Measurements from ENCODE around the gene MRPL44. TPM values are rescaled to one million over a fixed set of nuclear protein-coding genes. Genes with fewer than 3 reads are reported as not detected.
A peak's percentile ranks its signal among the peaks of the same experiment; 100 is the strongest.

The MRPL44 gene
- total RNA-seq, 3 donors from 2014 or later (not counting 1 experiment from before 2014, with no cell fraction given): 27.6 to 35.1 (median 31.0) TPM

GRCh38 chr2:223941579-223942277, 15.5 kb upstream of the MRPL44 start:
- ATAC-seq (peak; percentile 70 to 78 (median 75)), DNase-seq (peak; percentile 54 to 71)
- H3K36me3 ChIP-seq (ENCODE audit: control insufficient read depth, insufficient read depth, low read length): no peaks in the 10 kb centered on the region
- TF ChIP-seq CTCF (IDR thresholded peaks at IDR 0.05): no peak
- Mint-ChIP-seq H3K27ac (peak overlapping the region; percentile 83 to 96), H3K36me3 (no peaks in the 10 kb centered on the region), H3K4me3 (peak overlapping the region; percentile 82), H3K27me3 (ENCODE audit: low read depth in 2 of 2) (no peaks in the 10 kb centered on the region), H3K9me3 (no peaks in the 10 kb centered on the region), H3K4me1 (peaks cover 59 to 63% of the 10 kb centered on the region in 2 donors)
- H3K27ac ChIP-seq (ENCODE audit: low read length): peak overlapping the region; percentile 87
- H3K4me3 ChIP-seq (ENCODE audit: low read length): no peak overlapping the region
- intact Hi-C loops (cut with micrococcal nuclease): loop anchor here (1.0 to 5.0 kb wide), 4 partner anchors 11 to 180 kb away; partner anchors contain the start of genes AP1S3 and MRPL44
- H3K4me1 ChIP-seq (ENCODE audit: control insufficient read depth, insufficient read depth, low read length): peaks cover 47% of the 10 kb centered on the region
- H3K9me3 ChIP-seq (ENCODE audit: control insufficient read depth, insufficient read depth, low read length): no peaks in the 10 kb centered on the region
- H3K27me3 ChIP-seq (ENCODE audit: control insufficient read depth, insufficient read depth, low read length): no peaks in the 10 kb centered on the region
- 29% methylated on average over 10 of the region's 12 CpGs for WGBS (ENCODE audit: insufficient coverage)

DNA sequence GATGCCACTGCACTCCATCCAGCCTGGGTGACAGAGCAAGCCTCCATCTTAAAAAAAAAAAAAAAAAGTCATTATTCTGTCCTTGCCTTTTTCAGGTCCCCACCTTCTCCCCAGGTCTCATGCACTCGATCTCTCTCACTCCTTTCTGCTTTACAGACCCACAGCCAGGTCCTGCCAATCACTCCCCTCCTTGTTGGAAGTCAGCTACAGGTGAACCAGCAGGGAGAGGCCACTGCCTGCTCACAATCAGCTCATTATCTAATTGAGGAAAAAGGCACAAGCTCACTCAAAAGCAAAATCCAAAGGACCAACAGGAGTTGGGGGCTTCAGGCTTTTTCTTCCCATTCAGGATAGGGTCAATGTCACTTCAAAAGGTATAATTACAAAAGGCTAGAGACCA, 14.1 kb upstream of the MRPL44 start:
- Histone ChIP-seq H3K36me3 (ENCODE audit: control insufficient read depth, insufficient read depth, low read length) (no peaks in the 10 kb centered on the region), H3K4me3 (ENCODE audit: low read length) (no peak overlapping the region), H3K27ac (ENCODE audit: low read length) (no peak overlapping the region), H3K4me1 (ENCODE audit: control insufficient read depth, insufficient read depth, low read length) (peaks cover 44% of the 10 kb centered on the region), H3K27me3 (ENCODE audit: control insufficient read depth, insufficient read depth, low read length) (no peaks in the 10 kb centered on the region), H3K9me3 (ENCODE audit: control insufficient read depth, insufficient read depth, low read length) (no peaks in the 10 kb centered on the region)
- ATAC-seq (no peak), DNase-seq (no peak)
- no peak for TF ChIP-seq CTCF (IDR thresholded peaks at IDR 0.05)
- intact Hi-C loops (cut with micrococcal nuclease): loop anchor here (5.0 kb wide), 1 partner anchor 106 kb away; the partner anchor contains the start of gene AP1S3
- peak overlapping the region; percentile 95 for H3K4me3 Mint-ChIP-seq
- H3K9me3 Mint-ChIP-seq: no peaks in the 10 kb centered on the region
- H3K27ac Mint-ChIP-seq: peak overlapping the region; percentile 81 to 86
- H3K4me1 Mint-ChIP-seq: peaks cover 51 to 55% of the 10 kb centered on the region in 2 donors
- H3K36me3 Mint-ChIP-seq: no peaks in the 10 kb centered on the region
- 93% methylated on average over 1 of the region's 1 CpG for WGBS (ENCODE audit: insufficient coverage)
- no peaks in the 10 kb centered on the region for H3K27me3 Mint-ChIP-seq (ENCODE audit: low read depth in 2 of 2)

- Histone ChIP-seq H3K27me3 (ENCODE audit: control insufficient read depth, insufficient read depth, low read length) (no peaks in the 10 kb centered on the region), H3K27ac (ENCODE audit: low read length) (no peak overlapping the region), H3K9me3 (ENCODE audit: control insufficient read depth, insufficient read depth, low read length) (no peaks in the 10 kb centered on the region), H3K4me3 (ENCODE audit: low read length) (no peak overlapping the region), H3K36me3 (ENCODE audit: control insufficient read depth, insufficient read depth, low read length) (no peaks in the 10 kb centered on the region), H3K4me1 (ENCODE audit: control insufficient read depth, insufficient read depth, low read length) (peaks cover 44% of the 10 kb centered on the region)
- intact Hi-C loops (cut with micrococcal nuclease): loop anchor here (5.0 kb wide), 1 partner anchor 106 kb away; the partner anchor contains the start of gene AP1S3
- TF ChIP-seq CTCF (IDR thresholded peaks at IDR 0.05): no peak
- Mint-ChIP-seq H3K4me1 (peaks cover 51 to 55% of the 10 kb centered on the region in 2 donors), H3K4me3 (peak overlapping the region; percentile 95), H3K9me3 (no peaks in the 10 kb centered on the region), H3K27ac (peak overlapping the region; percentile 81 to 93), H3K36me3 (no peaks in the 10 kb centered on the region), H3K27me3 (ENCODE audit: low read depth in 2 of 2) (no peaks in the 10 kb centered on the region)
- 83% methylated on average over 7 of the region's 7 CpGs for WGBS (ENCODE audit: insufficient coverage)
- no peak for DNase-seq
- ATAC-seq: no peak
Observed at GRCh38 chr2:223943561-223944008, 13.7 kb upstream of the MRPL44 start.

All from natural killer cell (primary cell).